LoVo (cell line): ENCODE measurements around the gene PPP2R5A.
A peak's percentile ranks its signal among the peaks of the same experiment; 100 is the strongest.

Experiments used
- DNase-seq: peaks from one replicate; pipeline ENCODE4 v3.0.0-alpha.2; 2016; ENCODE audit warnings: low spot score

Gene PPP2R5A

DNA sequence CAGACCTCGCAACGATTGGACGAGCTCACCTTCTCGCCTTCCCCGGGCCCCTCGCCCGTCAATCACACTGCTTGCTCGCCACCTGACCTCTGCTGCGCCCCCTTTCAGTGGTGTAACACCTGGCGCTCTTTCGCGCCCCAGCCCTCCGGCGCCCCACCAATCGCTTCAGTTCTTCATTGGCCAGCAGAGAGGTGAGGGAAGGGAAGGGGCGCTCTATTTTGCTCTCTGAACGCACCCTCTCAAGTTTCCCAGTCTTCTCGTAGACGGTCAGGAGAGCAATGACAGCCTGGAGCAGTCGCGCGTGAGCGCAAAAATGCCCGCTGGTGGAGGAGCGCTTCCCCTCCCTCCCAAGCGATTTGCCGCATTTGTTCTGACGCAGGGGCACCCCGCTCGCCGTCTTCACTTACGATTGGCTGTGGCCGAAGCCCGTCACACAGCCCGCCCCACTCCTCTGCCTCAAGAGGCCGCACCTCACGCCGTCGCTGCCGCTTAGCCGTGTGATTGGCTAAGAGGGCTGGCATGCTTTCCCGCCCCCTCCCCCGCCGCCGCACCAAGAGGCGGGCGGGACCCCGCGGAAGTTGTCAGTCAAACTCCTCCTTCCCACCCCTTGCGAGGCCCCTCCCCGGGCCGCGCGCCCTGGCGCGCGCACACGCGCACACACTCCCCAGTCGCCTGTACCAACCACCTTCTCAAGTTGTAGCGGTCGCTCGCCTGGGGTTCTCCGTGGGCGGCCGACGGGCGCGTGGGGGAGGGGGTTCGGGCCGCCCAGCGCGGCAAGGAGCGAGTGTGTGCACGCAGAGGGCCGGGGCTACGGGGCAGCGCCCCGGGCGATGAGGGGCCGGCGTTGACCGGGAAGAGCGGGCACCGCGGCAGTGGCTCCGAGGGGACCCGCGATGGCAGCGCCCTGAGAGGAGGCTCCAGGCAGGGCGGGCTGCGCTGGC is at the start of gene PPP2R5A:
Gene PPP2R5A (plus strand): TSS at position 667 of the 941 bp plus-strand sequence. CDS start 701 bp downstream, outside the sequence.
- peak; percentile 99 for DNase-seq

DNA sequence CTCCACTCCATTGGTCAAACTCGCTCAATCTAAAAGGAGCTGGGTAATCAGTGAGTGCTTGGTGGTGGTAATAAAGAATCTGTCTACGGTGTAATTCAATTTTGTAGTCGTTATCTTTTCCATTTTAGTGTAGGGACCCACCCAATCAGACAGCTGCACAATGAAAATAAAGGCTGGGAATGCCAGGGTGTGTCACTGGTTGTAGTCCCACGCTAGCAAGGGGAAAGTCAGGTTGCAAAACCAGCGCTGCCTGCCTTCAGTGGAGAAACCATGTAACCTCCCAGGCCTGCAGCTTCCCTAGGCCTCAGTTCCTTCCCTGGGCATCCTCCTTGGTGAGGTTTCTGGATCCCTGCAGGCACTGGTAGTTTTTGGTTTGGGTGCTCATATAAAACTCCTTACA is 49.4 kb upstream of the PPP2R5A start:
- DNase-seq: no peak

DNA sequence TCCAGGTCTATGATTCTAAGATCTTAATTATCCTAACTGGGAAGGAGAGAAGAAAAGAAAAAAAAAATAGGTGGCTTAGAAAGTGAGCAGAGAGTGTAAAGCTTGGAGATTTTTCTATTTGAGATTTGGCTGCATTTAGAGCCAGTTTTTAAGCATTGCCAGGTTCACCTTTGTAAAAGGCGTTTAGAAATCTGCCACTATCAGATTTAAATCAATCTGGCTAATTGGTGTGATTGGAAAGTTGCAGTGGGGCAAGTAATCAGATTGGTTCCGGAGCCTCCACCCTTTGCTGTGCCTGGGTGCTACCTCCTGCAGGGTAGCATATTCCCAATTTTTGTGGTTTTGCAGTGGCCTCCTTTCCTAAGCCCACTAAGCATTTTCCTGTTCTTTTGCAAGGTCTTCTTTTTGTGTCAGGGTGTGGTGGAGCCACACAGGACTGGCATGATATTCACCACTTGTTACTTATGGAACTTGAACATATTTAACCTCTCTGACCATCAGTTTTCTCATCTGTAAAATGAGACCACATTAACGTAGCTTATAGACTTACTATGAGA is 48.5 kb upstream of the PPP2R5A start:
- DNase-seq: no peak

DNA sequence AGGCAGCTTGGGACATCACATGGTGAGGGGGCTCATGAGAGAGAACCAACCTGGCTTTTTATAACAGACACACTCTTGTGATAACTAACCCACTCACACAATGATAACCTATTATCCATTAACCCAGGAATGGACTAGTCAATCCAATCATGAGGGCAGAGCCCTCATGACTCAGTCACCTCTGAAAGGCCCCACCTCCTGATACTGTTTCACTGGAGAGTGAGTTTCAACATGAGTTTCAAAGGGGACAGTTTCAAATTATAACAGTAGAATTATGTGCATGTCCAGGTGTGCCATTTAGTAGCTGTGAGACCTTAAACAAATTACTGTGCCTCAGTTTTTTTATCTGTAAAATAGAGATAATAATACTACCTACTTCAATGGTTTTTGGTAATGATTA is 47.6 kb upstream of the PPP2R5A start:
- DNase-seq: peak; percentile 33

DNA sequence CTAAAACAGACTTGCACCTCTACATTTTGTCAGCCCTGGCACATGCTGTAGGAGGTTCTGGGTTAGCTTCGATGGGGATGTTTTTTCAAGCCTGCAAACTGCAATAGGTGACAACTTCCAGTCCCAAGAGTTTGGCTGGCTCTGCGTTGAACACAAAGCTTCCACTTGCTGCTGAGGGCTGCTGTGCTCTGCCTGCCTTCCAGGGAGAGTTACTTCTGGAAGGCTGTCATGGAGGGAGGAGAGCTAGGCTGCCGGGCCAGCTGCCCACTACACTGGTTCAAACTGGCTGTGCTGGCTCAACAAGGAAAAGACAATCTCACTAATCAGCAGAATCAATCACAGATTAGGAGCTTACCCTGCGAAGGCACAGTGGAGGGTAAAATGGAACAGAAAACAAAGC is 46.7 kb upstream of the PPP2R5A start:
- no peak for DNase-seq

DNA sequence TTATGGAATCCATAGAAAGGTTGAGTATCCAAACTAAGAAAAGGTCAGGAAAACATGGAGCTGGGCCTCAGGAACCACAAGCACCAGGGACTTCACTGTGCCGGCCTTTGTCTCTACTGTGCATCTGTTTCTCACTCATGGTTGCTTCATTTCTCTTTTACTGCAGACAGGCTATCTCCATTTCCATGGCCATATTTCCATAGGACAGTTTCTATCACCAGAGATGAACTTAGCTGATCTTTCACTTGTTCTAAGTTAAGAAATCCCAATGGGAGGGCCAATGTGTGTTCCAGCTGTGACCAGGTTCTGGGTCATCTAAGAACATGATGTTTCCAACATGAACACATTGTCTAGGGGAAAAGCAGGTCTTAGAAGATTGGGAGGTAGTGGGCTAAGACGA is 43.7 kb upstream of the PPP2R5A start:
- DNase-seq: no peak

DNA sequence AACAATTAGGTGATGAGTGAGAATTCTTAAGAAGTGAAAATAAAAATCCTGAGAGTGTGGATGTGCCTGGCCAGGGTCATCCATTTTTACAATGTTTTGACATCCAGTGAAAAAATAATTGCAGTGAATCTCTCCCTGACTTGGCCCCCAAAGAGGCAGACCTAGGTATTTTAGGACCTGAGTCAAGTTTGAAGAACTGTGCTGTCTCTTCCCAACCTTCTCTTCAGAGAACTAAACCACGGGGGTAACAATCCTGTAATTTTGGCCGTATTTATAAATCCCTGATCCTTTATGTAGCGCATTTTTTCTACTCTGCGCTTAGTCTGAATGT is 43.3 kb upstream of the PPP2R5A start:
- no peak for DNase-seq

DNA sequence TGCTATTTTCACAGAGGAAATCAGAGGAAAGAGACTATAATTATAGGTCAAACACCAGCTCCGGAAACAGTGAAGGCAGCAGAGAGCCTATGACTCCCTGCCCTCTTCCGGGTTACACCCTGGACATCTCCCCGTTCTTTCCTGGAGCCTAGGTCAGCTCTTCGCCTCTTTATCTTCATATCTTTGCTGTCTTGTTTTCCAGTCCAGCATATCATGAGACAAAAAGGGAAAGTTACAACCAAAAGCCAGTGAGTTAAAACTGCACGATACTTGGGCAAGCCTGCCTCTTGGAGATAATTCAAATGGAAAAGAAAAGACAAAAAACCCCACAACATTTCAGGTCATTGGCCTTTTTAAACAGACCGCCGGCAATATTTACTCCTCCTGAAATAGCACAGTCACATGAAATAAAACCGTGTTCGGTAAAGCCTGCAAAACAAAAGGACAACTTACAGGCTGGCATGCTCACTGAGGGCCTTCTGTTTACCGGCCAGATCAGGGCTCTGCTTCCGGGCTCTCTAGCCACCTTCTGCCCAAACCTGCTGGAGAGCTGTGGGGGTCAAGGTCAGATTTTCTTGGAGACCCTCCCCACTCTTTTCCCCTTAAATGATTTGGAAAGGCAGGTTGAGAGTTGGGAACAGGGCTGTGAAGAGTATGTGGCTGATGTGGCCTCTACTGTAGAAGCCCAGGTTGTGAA is 42.8 kb upstream of the PPP2R5A start:
- no peak for DNase-seq

DNA sequence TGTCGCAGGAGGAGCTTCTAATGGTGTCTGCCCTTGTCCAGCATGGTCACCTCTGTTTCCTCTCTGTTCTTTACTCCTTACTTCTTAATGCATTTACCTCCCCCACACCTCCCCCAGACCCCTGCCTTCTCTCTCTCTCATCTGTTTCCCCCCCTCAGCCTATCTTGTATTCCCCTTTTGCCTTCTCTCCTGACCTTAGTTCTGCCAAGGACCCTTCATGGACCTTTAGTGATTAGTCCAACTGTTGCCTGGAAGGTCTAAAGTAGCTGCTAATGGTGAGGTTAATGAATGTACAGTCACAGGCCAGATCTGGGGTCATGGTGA is 42.3 kb upstream of the PPP2R5A start:
- no peak for DNase-seq

DNA sequence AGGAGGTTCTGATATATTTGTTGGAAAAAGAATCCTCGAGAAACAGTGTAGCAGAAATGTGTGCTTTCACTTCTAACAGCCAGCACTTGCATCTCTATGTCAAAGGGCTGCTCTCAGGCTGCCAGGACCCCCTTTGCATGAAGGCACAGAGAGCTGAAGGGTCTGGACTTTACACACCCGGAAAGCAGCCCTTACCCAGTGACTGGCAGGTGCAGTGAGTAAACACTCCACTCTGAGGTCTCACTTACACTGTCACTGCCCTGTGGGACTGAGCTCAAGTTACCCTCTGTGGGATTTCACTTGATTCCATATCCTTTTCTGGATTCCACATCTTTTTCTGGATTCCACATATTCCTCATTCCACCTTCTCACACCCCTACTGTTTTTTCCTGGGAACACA is 40.8 kb upstream of the PPP2R5A start:
- no peak for DNase-seq

DNA sequence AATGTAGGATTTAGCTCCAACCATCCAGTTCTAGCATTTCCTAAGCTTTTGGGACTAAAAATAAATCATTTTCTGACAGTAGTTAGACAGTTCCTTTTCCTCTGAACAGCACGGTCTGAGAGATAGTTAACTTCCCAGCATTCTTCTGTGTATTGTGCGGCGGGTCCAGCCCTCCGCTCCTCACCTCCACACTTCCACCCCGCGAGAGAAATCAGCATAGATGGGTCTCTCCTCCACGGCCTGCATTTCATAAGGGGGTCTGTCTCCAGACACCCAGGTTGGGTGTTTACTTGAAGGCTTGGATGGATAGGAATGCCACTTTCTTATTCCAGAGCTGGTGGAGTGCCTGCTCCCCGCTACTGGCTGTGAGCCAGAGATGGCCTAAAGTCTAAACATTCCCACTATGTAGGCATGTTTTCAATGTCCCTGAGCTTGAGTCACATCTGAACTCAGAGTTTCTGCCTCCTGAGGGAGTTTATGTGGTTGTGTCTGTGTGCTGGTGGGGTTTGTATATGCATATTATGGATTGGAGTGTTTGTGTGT is 38.0 kb upstream of the PPP2R5A start:
- no peak for DNase-seq

DNA sequence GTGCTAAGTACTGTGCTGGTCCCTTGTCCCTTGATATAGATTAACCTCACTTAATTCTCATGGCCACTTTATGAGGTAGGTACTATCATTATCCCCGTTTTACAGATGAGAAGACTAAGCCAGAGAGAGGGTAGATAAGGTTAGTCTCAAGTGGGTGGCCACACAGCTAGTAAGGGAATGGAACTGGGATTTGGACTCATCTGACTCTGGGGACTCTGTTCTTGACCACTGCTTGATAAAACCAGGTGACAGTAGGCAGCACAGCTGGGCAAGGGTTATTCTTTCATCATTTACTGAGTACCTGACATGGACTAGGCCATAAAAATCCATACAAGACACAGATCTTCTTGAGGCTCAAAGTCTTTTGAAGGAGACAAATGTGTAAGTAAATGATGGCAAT is 37.2 kb upstream of the PPP2R5A start:
- no peak for DNase-seq

DNA sequence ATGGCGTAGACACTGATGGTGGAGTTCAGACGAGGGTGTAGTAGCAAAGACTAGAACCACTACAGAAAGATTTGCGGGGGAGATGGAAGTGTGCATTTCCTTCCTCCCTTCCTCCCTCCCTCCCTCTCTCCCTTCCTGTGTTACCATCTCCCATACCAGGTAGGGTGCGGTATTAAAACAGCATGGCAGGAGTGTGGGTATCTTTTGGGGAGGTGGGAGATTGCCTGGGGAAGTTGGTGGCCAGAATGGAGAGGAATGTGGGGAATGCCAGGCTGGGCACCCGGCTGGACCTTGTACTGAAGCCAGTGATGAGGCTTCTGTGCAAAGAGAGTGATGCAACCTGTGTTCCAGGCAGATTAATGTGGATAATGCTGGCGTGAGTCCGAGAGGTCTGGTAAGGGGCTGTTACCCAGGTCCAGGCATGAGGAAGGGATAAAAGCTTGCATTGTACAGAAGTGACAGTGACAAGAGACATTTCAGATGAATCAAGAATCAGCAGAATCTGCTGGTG is 30.3 kb upstream of the PPP2R5A start:
- no peak for DNase-seq

DNA sequence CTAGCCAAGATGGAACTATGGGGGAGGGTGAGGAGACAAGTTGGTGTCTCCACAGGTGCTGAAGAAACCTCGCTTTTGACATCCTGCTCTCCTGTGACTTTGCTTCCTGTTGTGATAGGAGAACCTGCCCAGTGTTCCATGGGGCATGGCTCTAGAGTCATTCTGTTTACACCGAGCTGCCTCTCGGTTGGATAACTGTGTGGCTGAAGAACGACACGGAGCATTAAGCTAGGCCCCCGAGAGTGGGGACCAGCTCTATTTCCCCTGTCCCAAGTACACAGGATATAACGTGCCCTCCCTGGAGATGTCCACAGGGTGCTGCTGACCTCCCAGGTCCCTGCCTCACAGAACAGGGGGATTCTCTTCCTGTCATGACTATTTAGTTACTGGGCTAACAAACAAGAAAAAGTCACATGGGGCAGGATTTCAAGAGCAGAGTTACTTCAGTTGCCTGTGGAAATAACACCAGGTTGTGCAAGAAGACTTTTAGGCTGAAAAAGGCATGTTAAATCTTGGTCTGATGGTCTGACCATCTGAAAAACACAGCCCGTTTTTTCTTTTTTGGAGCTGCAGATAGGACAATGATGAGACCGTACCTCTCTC is 29.4 kb upstream of the PPP2R5A start:
- no peak for DNase-seq

DNA sequence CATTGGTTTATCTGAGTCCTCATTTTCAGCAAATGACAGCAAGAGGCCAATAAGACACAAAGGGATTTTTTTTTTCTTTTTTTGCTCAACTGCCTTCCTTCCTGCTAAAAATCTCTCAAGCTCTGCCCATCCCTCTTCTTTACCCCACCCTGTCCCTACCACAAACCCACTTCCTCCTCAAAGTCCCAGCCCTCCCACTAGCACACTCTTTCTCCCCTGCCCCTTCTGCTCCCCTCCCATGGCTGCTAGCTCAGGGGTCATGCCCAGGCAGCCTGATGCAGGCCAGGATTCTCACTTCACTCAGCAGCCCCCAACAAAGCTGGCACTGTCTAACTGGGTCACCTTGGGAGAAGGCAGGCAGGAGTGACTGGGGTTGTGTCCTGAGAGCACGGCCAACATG is 28.8 kb upstream of the PPP2R5A start:
- no peak for DNase-seq

DNA sequence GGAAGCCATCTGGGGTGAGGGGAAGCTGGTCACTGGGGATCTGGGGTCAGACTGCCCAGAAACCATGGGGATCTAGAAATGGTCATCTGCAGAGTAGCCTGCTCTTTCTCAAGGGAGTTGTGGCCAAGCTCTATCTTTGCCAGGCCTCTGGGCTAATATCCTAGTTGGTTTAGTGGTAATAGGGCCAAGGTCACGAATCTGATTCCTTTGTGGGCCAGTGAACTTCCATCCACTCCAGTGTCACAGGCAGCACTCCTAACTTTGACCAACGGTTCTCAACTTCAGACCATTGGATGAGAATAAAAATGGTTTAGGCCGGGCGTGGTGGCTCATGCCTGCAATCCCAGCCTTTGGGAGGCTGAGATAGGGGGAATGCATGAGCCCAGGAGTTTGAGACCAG is 28.1 kb upstream of the PPP2R5A start:
- DNase-seq: no peak

DNA sequence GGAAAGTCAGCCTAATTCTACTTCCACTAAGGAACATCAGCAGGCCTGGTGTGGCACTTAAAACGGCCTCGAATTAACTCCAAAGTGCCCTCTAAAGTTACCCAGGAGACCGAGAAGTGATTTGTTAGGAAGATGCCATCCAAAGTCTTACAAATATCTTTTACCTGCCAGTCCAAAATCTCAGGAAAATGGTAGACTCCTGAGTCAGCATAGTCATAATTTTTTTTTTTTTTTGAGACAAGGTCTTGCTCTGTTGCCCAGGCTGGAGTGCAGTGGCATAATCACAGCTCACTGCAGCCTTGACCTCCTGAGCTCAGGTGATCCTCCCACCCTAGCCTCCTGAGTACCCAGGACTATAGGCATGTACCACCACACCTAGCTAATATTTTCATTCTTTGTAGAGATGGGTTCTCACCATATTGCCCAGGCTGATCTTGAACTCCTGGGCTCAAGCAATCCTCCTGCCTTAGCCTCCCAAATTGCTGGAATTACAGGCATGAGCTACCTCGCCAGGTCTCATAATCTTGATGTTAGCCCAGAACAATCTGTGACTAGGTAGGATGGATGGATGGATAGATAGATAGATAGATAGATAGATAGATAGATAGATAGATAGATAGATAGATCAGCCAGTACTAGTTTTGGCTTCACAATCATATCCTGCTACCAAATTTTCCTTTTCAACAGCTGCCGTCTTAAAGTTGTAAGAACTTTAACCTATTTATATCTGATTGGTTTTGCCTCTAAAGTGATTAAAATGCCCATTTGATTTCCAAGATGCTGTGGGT is 25.3 kb upstream of the PPP2R5A start:
- no peak for DNase-seq

DNA sequence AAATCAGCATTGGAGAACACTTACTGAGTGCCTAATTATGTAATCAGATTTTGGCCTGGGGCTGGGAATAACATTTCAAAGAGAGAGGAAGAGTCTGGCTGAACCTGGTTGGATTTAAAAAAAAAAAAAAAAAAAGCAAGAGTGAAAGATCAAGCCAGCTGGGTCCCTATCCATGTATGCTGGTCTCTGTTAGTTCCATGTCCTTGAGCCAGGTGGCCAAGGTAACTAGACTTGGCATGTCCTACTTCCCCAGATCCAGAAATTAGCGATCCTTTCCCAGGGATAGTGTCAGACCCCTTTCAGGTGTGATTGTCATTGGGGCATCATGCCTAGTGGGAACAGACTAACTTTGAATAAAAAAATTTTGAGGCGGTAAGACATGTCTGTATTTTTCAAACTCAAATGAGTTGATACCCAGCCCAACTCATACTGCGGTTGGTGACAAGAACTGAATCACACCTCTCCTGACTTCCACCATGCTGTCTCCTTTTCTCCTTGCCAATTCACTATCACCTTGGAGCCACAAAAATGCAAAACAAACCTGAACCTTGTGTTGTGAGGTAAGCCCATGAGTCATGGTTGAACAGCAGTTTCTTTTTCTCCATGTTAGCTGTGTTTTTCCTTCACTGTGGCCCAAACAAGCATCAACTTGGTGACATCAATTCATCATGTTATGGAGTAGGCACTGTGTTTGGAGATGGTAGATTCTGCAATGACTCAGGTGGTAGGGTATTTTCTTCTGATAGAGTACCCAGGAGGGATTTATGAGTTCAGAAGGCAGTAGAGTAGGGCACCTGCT is 24.5 kb upstream of the PPP2R5A start:
- DNase-seq: peak; percentile 61

DNA sequence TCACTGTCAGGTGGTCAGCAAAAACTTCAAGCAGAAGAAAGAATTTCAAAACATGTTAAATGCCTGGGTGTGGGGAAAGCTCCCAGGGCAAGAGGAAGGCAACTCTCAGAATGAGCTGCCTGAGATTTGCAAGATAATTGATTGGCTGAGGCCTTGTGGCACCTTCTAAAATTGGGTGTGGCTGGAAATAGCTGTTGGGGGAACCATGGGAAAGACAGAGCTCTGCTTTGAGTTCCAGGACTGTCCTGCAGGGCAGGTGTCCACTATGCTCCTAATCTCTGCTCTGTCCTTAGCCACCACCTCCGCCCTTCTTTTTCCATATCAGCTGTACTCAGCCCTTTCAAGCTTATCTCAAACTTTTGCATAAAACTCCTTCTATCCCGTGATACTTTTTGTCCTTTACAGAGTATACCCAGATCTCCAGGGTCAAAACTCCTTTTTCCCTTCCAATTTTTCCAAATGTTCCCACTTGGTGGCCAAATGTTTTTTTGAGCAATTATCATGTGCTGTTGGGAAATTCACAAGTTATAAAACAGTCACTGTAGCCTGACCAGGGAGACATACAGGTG is 23.8 kb upstream of the PPP2R5A start:
- no peak for DNase-seq

DNA sequence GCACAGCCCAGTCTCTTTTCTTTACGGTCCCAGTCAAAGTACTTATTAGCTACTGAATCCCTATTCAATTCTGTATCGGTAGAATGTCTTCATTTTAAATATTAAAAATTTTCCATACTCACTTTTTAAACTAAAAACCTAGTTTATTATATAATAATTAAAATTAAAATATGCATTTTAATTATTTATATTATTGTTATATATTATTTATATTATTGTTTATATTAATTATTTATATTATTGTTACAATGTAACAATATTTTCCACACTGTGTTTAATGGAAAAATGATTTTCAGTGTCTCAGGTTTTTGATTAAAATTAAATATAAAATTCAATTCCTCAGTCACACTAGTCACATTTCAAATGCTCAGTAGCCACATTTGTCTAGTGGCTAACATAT is 18.2 kb upstream of the PPP2R5A start:
- DNase-seq: no peak
